NT2/D1 (cell line): ENCODE results near the gene DOCK7.

Experiments
- YY1 ChIP-seq: IDR thresholded peaks from 2 replicates; pipeline ENCODE4 v1.6.1; 2011; ENCODE audit not compliant: insufficient read length, insufficient read depth
- ZNF274 ChIP-seq: IDR thresholded peaks from 2 replicates; pipeline ENCODE4 v1.6.1; 2011; ENCODE audit warnings: mild to moderate bottlenecking, low read depth, low read length

DNA sequence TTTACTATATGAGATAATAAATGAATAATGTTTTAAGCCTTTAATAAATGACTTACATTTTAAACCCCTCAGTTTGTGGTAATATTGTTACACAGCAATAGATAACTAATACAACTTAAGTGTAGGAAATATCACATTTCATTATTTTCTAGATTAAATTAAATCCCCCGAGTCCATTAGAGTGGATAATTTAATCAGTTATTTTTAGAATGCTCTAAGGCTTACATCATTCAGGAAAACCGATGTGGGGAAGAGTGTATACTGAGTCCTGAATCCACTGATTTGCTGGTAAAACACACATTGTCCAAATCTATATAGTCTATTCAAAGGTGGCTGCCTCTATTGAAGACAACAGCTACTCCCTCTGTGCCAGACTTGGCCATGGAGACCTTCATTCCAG lies 35.7 kb upstream of the DOCK7 start:
- TF ChIP-seq YY1 (no peak), ZNF274 (no peak)
